GM18873 (cell line): Measurements from ENCODE around the gene AGTPBP1.
"Not testable (repeated sequence)": the region's sequence is repeated elsewhere in the genome, so short reads cannot be mapped to it uniquely, and the experiment has no call there.

Experiments
- ATAC-seq: cut with Tn5 transposase; IDR thresholded peaks from one replicate; pipeline ENCODE4 v1.9.1; 2021; ENCODE audit warnings: mild to moderate bottlenecking, moderate library complexity, moderate number of reproducible peaks; ENCODE audit not compliant: unreplicated experiment, low FRiP score

AGTPBP1 gene

GRCh38 chr9:85741875-85742596, at the start of gene AGTPBP1:
TSS of gene AGTPBP1 (minus strand) at chr9:85741954. CDS start at chr9:85712533, 29,421 bp downstream.
- peak; percentile 65 for ATAC-seq

- not testable (repeated sequence) for ATAC-seq
Observed at GRCh38 chr9:85786116-85786515, 44.4 kb upstream of the AGTPBP1 start.

GRCh38 chr9:85773844-85774243, 32.1 kb upstream of the AGTPBP1 start:
- ATAC-seq, result not testable (repeated sequence)

GRCh38 chr9:85761802-85762201, 20.0 kb upstream of the AGTPBP1 start:
- ATAC-seq, result not testable (repeated sequence)

GRCh38 chr9:85757716-85758115, 16.0 kb upstream of the AGTPBP1 start:
- ATAC-seq, result not testable (repeated sequence)

- not testable (repeated sequence) for ATAC-seq
Observed at GRCh38 chr9:85756216-85756615, 14.5 kb upstream of the AGTPBP1 start.

- no peak for ATAC-seq
Observed at GRCh38 chr9:85746309-85746708, 4.6 kb upstream of the AGTPBP1 start.

GRCh38 chr9:85745203-85745602, 3.4 kb upstream of the AGTPBP1 start:
- no peak for ATAC-seq

- no peak for ATAC-seq
Observed at GRCh38 chr9:85744480-85744879, 2.7 kb upstream of the AGTPBP1 start.

- no peak for ATAC-seq
Observed at GRCh38 chr9:85743275-85744128, 1.7 kb upstream of the AGTPBP1 start.

- no peak for ATAC-seq
Observed at GRCh38 chr9:85742597-85742936, 813 bp upstream of the AGTPBP1 start.

- ATAC-seq, result peak; percentile 47
Observed at GRCh38 chr9:85741095-85741874, 469 bp downstream of the AGTPBP1 start.

GRCh38 chr9:85740787-85741094, 1.0 kb downstream of the AGTPBP1 start:
- no peak for ATAC-seq

- ATAC-seq, result no peak
Observed at GRCh38 chr9:85738509-85738908, 3.2 kb downstream of the AGTPBP1 start.

GRCh38 chr9:85737671-85738070, 4.1 kb downstream of the AGTPBP1 start:
- ATAC-seq, result no peak

- ATAC-seq, result no peak
Observed at GRCh38 chr9:85730916-85731630, 10.7 kb downstream of the AGTPBP1 start.

GRCh38 chr9:85729882-85730281, 11.9 kb downstream of the AGTPBP1 start:
- ATAC-seq, result no peak

- no peak for ATAC-seq
Observed at GRCh38 chr9:85727500-85727899, 14.3 kb downstream of the AGTPBP1 start.

- ATAC-seq, result no peak
Observed at GRCh38 chr9:85726737-85727136, 15.0 kb downstream of the AGTPBP1 start.

- no peak for ATAC-seq
Observed at GRCh38 chr9:85723215-85723614, 18.5 kb downstream of the AGTPBP1 start.
